H1 (cell line): Measurements from ENCODE around the gene KANTR. TPM values are rescaled to one million over a fixed set of nuclear protein-coding genes. Genes with fewer than 3 reads are reported as not detected.
A peak's percentile ranks its signal among the peaks of the same experiment; 100 is the strongest.

Experiments
- CTCF ChIA-PET: fragments of 300-600 bp; sonication (Branson Sonifier 250); formaldehyde crosslinking; loops from one replicate; lab custom pipeline; 2021; ENCODE audit not compliant: partially characterized antibody; lab: Charles Lee
- POLR2A ChIA-PET: fragments of 300-600 bp; sonication (Branson Sonifier 250); formaldehyde crosslinking; loops from one replicate; lab custom pipeline; 2021; ENCODE audit warnings: inconsistent platforms; ENCODE audit not compliant: partially characterized antibody; lab: Charles Lee
- DNase-seq, 2 experiments: peaks; one replicate each; pipeline versions ENCODE4 v3.0.0 to v3.0.0-alpha.2; 2010 to 2022; ENCODE audit warnings: low spot score in 2 of 2, low read depth in 1 of 2, mixed read lengths in 1 of 2
- FAIRE-seq: peaks from 2 replicates; lab custom pipeline; 2011; peaks lifted over from hg19 to GRCh38; lab: Jason Lieb, UNC
- H2AFZ ChIP-seq: 2 replicates; pipeline ENCODE4 v1.8.1; 2012; ENCODE audit warnings: low read length, inconsistent platforms
- H2AK5ac ChIP-seq: 2 replicates; pipeline ENCODE4 v1.6.1; 2013; ENCODE audit warnings: low read depth, low read length
- H2BK120ac ChIP-seq: replicated peaks from 2 replicates; pipeline ENCODE3; 2013; ENCODE audit warnings: low read depth, low read length, inconsistent platforms
- H2BK12ac ChIP-seq: 2 replicates; pipeline ENCODE4 v1.6.1; 2013; ENCODE audit warnings: low read depth, low read length
- H2BK15ac ChIP-seq: 2 replicates; pipeline ENCODE4 v1.6.1; 2013; ENCODE audit warnings: low read length
- H2BK20ac ChIP-seq: 2 replicates; pipeline ENCODE4 v1.6.1; 2013; ENCODE audit warnings: low read length
- H2BK5ac ChIP-seq: 2 replicates; pipeline ENCODE4 v1.6.1; 2013; ENCODE audit warnings: low read depth, low read length
- H3K14ac ChIP-seq: 2 replicates; pipeline ENCODE4 v1.6.1; 2013; ENCODE audit warnings: inconsistent platforms; ENCODE audit not compliant: insufficient read length
- H3K18ac ChIP-seq: 2 replicates; pipeline ENCODE4 v1.6.1; 2013; ENCODE audit warnings: low read length; ENCODE audit errors: extremely low read depth
- H3K23ac ChIP-seq: 2 replicates; pipeline ENCODE4 v1.6.1; 2013; ENCODE audit warnings: inconsistent platforms; ENCODE audit not compliant: insufficient read length
- H3K23me2 ChIP-seq: 2 replicates; pipeline ENCODE4 v1.6.1; 2013; ENCODE audit warnings: low read depth, low read length
- H3K27ac ChIP-seq: 2 replicates; pipeline ENCODE4 v1.6.1; 2011; ENCODE audit warnings: low read depth, low read length, inconsistent platforms
- H3K27me3 ChIP-seq, 4 experiments: replicated peaks in 1 of 4; 1 replicate in 1 of 4; 2 replicates in 3 of 4; pipeline versions ENCODE4 v1.6.1 to v1.8.1; 2011 to 2013; ENCODE audit warnings: low read length in 3 of 4, mild to moderate bottlenecking in 3 of 4, inconsistent platforms in 2 of 4, mixed read lengths in 2 of 4, moderate library complexity in 1 of 4; ENCODE audit not compliant: control insufficient read depth in 3 of 4, insufficient read depth in 3 of 4; ENCODE audit errors: extremely low read depth in 1 of 4
- H3K36me3 ChIP-seq, 4 experiments: 2 replicates each; pipeline versions ENCODE4 v1.6.1 to v1.8.1; 2011 to 2013; ENCODE audit warnings: mild to moderate bottlenecking in 4 of 4, low read length in 3 of 4, moderate library complexity in 2 of 4, control low read depth in 1 of 4, inconsistent platforms in 1 of 4; ENCODE audit not compliant: insufficient read depth in 4 of 4, control insufficient read depth in 2 of 4
- H3K4ac ChIP-seq: replicated peaks from 2 replicates; pipeline ENCODE3; 2013; ENCODE audit warnings: low read length, low read depth, mixed read lengths, inconsistent platforms; ENCODE audit not compliant: insufficient read length
- H3K4me1 ChIP-seq, 4 experiments: replicated peaks in 1 of 4; 1 replicate in 1 of 4; 2 replicates in 3 of 4; pipeline versions ENCODE4 v1.6.1 to v1.8.1; 2011 to 2013; ENCODE audit warnings: low read length in 3 of 4, inconsistent platforms in 2 of 4, mixed read lengths in 1 of 4; ENCODE audit not compliant: insufficient read depth in 4 of 4, control insufficient read depth in 3 of 4
- H3K4me2 ChIP-seq, 2 experiments: 2 replicates each; pipeline versions ENCODE4 v1.6.1 to v1.8.1; 2011 to 2013; ENCODE audit warnings: low read depth in 2 of 2, low read length in 2 of 2, control low read depth in 1 of 2, inconsistent platforms in 1 of 2, mild to moderate bottlenecking in 1 of 2; ENCODE audit not compliant: insufficient read depth in 1 of 2
- H3K4me3 ChIP-seq, 4 experiments: fragments of 200-600, 300-600 bp in 1 of 4; sonication (generic), shearing (Covaris generic), sonication (Bioruptor Twin) in 1 of 4; 2 replicates each; pipeline versions ENCODE4 v1.5.1 to v1.8.1; 2011 to 2016; ENCODE audit warnings: low read length in 4 of 4, low read depth in 3 of 4, control low read depth in 2 of 4, inconsistent platforms in 2 of 4, mild to moderate bottlenecking in 2 of 4, mixed read lengths in 1 of 4, moderate library complexity in 1 of 4; ENCODE audit not compliant: insufficient read depth in 2 of 4; ENCODE audit errors: extremely low read depth in 1 of 4
- H3K56ac ChIP-seq: replicated peaks from 2 replicates; pipeline ENCODE3; 2013; ENCODE audit warnings: low read depth, mild to moderate bottlenecking, mixed read lengths, low read length, inconsistent platforms; ENCODE audit not compliant: insufficient read length
- H3K79me1 ChIP-seq: 2 replicates; pipeline ENCODE4 v1.6.1; 2013; ENCODE audit warnings: low read depth, low read length, control low read depth
- H3K79me2 ChIP-seq, 2 experiments: 2 replicates each; pipeline versions ENCODE4 v1.6.1 to v1.8.1; 2012 to 2013; ENCODE audit warnings: low read length in 2 of 2, mild to moderate bottlenecking in 2 of 2, inconsistent platforms in 1 of 2; ENCODE audit not compliant: insufficient read depth in 2 of 2, control insufficient read depth in 1 of 2
- H3K9ac ChIP-seq, 4 experiments: replicated peaks in 1 of 4; 1 replicate in 1 of 4; 2 replicates in 3 of 4; pipeline versions ENCODE4 v1.6.1 to v1.8.1; 2011 to 2013; ENCODE audit warnings: low read depth in 3 of 4, low read length in 3 of 4, control low read depth in 2 of 4, mild to moderate bottlenecking in 2 of 4, moderate library complexity in 2 of 4, inconsistent platforms in 1 of 4; ENCODE audit errors: extremely low read depth in 1 of 4
- H3K9me3 ChIP-seq, 2 experiments: 2 replicates each; pipeline versions ENCODE4 v1.6.1 to v1.8.1; 2012 to 2013; ENCODE audit warnings: mild to moderate bottlenecking in 2 of 2, moderate library complexity in 2 of 2, control low read depth in 1 of 2, inconsistent platforms in 1 of 2, low read depth in 1 of 2, low read length in 1 of 2, mixed read lengths in 1 of 2; ENCODE audit not compliant: insufficient read depth in 2 of 2
- H4K20me1 ChIP-seq, 2 experiments: replicated peaks in 1 of 2; 2 replicates each; pipeline versions ENCODE3 to v1.8.1; 2011 to 2013; ENCODE audit warnings: inconsistent platforms in 2 of 2, low read length in 2 of 2, mild to moderate bottlenecking in 1 of 2; ENCODE audit not compliant: insufficient read depth in 2 of 2, control insufficient read depth in 1 of 2
- H4K5ac ChIP-seq: 2 replicates; pipeline ENCODE4 v1.6.1; 2013; ENCODE audit warnings: low read length, low read depth, mixed read lengths, inconsistent platforms; ENCODE audit not compliant: insufficient read length
- H4K8ac ChIP-seq: 2 replicates; pipeline ENCODE4 v1.8.0; 2013; ENCODE audit warnings: mild to moderate bottlenecking, moderate library complexity, low read length, inconsistent platforms; ENCODE audit not compliant: insufficient read depth; ENCODE audit errors: extremely low read depth
- H4K91ac ChIP-seq: replicated peaks from 2 replicates; pipeline ENCODE3; 2013; ENCODE audit warnings: low read length, mixed read lengths, inconsistent platforms; ENCODE audit not compliant: insufficient read length
- WGBS, 2 experiments: shearing (Covaris generic) in 1 of 2; methylation state at CpG; one replicate each; pipeline versions ENCODE4 v1.1.6 to v1.1.7; 2013 to 2015; ENCODE audit warnings: low lambda C conversion rate in 2 of 2, mixed read lengths in 2 of 2, inconsistent platforms in 1 of 2, low coverage in 1 of 2, missing lambda C conversion rate in 1 of 2; ENCODE audit not compliant: insufficient replicate concordance in 2 of 2, insufficient coverage in 1 of 2, insufficient read length in 1 of 2; ENCODE audit errors: extremely low coverage in 1 of 2, missing lambda C conversion rate in 1 of 2; 5-methylcytosine and 5-hydroxymethylcytosine counted together
- polyA plus RNA-seq, 7 experiments: library from polyadenylated mRNA; depleted of rRNA in 3 of 7; stranded (reverse) in 5 of 7; unstranded in 2 of 7; fragments of >200 nt in 5 of 7; fragments of 200-250 nt in 2 of 7; gene quantifications; 1 replicate in 5 of 7; 2 replicates in 1 of 7; 4 replicates in 1 of 7; pipeline versions ENCODE4 v1.2.1 to v1.2.3, GENCODE V29; 2011 to 2013; ENCODE audit warnings: missing spikeins in 2 of 7, mixed read lengths in 2 of 7
- total RNA-seq: library from RNA; stranded (reverse); fragmentation: NEBNext Ultra II Directional; extraction: Animal tissue kit (Norgen Biotek cat#: 25700); gene quantifications from 2 replicates; pipeline ENCODE4 v1.2.1, GENCODE V29; 2021

KANTR gene
- total and polyA plus RNA-seq, 2 of the 8 experiments (the other 6 are each of a cell fraction or from before 2014, with no cell fraction given) = 7.7 to 9.5 TPM

GRCh38 chrX:53071604-53072417 lies 22.1 kb upstream of the KANTR start:
- CTCF ChIA-PET = interaction anchor here (0.7 to 1.6 kb wide), 10 partner anchors 15 to 1579 kb away, joined by 3 to 7 read pairs (median 3); no protein-coding TSS in a partner anchor
- H2BK15ac ChIP-seq = no peak overlapping the region
- DNase-seq (no peak), FAIRE-seq (peak; percentile 92)
- no peaks in the 10 kb centered on the region for H3K9me3 ChIP-seq
- peaks cover 0 to 5% (median 1%) of the 10 kb centered on the region in 4 experiments; a peak in 1 of 7 replicates for H3K4me1 ChIP-seq
- H3K4me3 ChIP-seq = peak overlapping the region; percentile 32 to 55 (median 38); a peak in 7 of 8 replicates
- no peak overlapping the region for H3K4ac ChIP-seq
- peak overlapping the region; percentile 33 for H4K5ac ChIP-seq
- no peak overlapping the region for H3K14ac ChIP-seq
- H3K56ac ChIP-seq = no peak overlapping the region
- H3K4me2 ChIP-seq = peak overlapping the region; percentile 51 to 87
- H3K27me3 ChIP-seq = no peaks in the 10 kb centered on the region
- 11% methylated on average over 28 of the region's 31 CpGs; no CpG with 5 or more reads in 1 of the 2 experiments for WGBS, 2 experiments
- H4K20me1 ChIP-seq = no peaks in the 10 kb centered on the region
- no peak overlapping the region for H3K18ac ChIP-seq
- H2AK5ac ChIP-seq = no peak overlapping the region
- H4K91ac ChIP-seq = peak overlapping the region; percentile 40
- H3K79me2 ChIP-seq = no peaks in the 10 kb centered on the region
- H3K27ac ChIP-seq = no peak overlapping the region
- H3K79me1 ChIP-seq = no peaks in the 10 kb centered on the region
- peaks cover 3% of the 10 kb centered on the region; the same call in 1 of the 2 replicates for H3K23me2 ChIP-seq
- no peak overlapping the region for H2BK20ac ChIP-seq
- H4K8ac ChIP-seq = no peak overlapping the region
- no peak overlapping the region for H3K9ac ChIP-seq
- no peaks in the 10 kb centered on the region for H3K36me3 ChIP-seq
- H2AFZ ChIP-seq = 0 out of 2 replicates have a peak overlapping the region, but pooled peaks have one; percentile 77
- H2BK5ac ChIP-seq = no peak overlapping the region
- H3K23ac ChIP-seq = no peak overlapping the region
- POLR2A ChIA-PET = interaction anchor here (2.0 kb wide), 1 partner anchor 10 kb away, joined by 12 read pairs; the partner anchor contains the start of gene TSPYL2
- no peak overlapping the region for H2BK120ac ChIP-seq
- H2BK12ac ChIP-seq = no peak overlapping the region
